ENCODE results near the gene PRDX2. TPM values are rescaled to one million over a fixed set of nuclear protein-coding genes. Genes with fewer than 3 reads are reported as not detected.

The PRDX2 gene
- polyA plus RNA-seq, 1 of the 3 experiments (the other 2 are of a cell fraction) = 341 TPM

GRCh38 chr19:12788682-12789097, 12.9 kb downstream of the PRDX2 start:
- H3K4me1 ChIP-seq (ENCODE audit: control insufficient read depth in 1 of 2, insufficient read depth in 2 of 2, low read depth in 1 of 2, low read length in 1 of 2) = peaks cover 39 to 61% of the 10 kb centered on the region in 2 experiments
- H3K9ac ChIP-seq = peak overlapping the region; percentile 66
- H3K36me3 ChIP-seq (replicated peaks in 1 of 2; ENCODE audit: control insufficient read depth in 1 of 2, insufficient read depth in 2 of 2, low read length in 1 of 2) = peaks cover 0 to 6% of the 10 kb centered on the region in 2 experiments
- DNase-seq = peak; percentile 88
- peaks cover 20% of the 10 kb centered on the region for H3K79me2 ChIP-seq (ENCODE audit: insufficient read depth)
- peak overlapping the region; percentile 96 to 97 for H3K27ac ChIP-seq (ENCODE audit: low read depth in 2 of 2, low read length in 1 of 2)
- no peaks in the 10 kb centered on the region for H3K9me3 ChIP-seq
- H3K4me3 ChIP-seq (ENCODE audit: low read depth in 2 of 2, low read length in 1 of 2) = peak overlapping the region; percentile 37 to 80; a peak in 2 of 4 replicates
- TF ChIP-seq POLR2AphosphoS5 (IDR thresholded peaks at IDR 0.05; ENCODE audit: low read depth, low read length) (peak; percentile 71), ELF1 (IDR thresholded peaks at IDR 0.05) (no peak), RAD21 (IDR thresholded peaks at IDR 0.05; ENCODE audit: low read length) (peak; percentile 17; the same call in 1 of the 2 replicates), PBX3 (IDR thresholded peaks at IDR 0.05) (peak; percentile 88), CHD2 (IDR thresholded peaks at IDR 0.05; ENCODE audit: low read length, partially characterized antibody) (peak; percentile 95), REST (IDR thresholded peaks at IDR 0.05; ENCODE audit: low read depth, low read length) (0 out of 2 replicates have a peak, but pooled peaks have one; percentile 60), RCOR1 (IDR thresholded peaks at IDR 0.05; ENCODE audit: low read length) (peak; percentile 87), MEF2A (IDR thresholded peaks at IDR 0.05; ENCODE audit: borderline replicate concordance, low read depth) (no peak), GATA2 (CRISPR knock-in tag; IDR thresholded peaks at IDR 0.05) (peak; percentile 37; the same call in 1 of the 2 replicates), JUND (IDR thresholded peaks at IDR 0.05) (no peak), USF1 (IDR thresholded peaks at IDR 0.05; ENCODE audit: borderline replicate concordance, low read depth) (no peak), IRF3 (IDR thresholded peaks at IDR 0.05; ENCODE audit: low read depth, low read length) (no peak), GABPA (IDR thresholded peaks at IDR 0.05; ENCODE audit: low read depth) (no peak), TEAD4 (IDR thresholded peaks at IDR 0.05; ENCODE audit: borderline replicate concordance, insufficient read depth) (peak; percentile 57; the same call in 1 of the 2 replicates), SMC3 (IDR thresholded peaks at IDR 0.05; ENCODE audit: low read depth, low read length) (no peak), FOXJ3 (CRISPR knock-in tag; IDR thresholded peaks at IDR 0.05) (peak; percentile 80; the same call in 1 of the 2 replicates), TCF12 (IDR thresholded peaks at IDR 0.05) (peak; percentile 92), MAX (IDR thresholded peaks at IDR 0.05; ENCODE audit: low read depth) (0 out of 2 replicates have a peak, but pooled peaks have one; percentile 66), NFIC (IDR thresholded peaks at IDR 0.05; ENCODE audit: borderline replicate concordance) (peak; percentile 94), YY1 (IDR thresholded peaks at IDR 0.05; ENCODE audit: low read depth) (no peak), EP300 (IDR thresholded peaks at IDR 0.05; ENCODE audit: borderline replicate concordance in 1 of 2, low read depth in 1 of 2, low read length in 1 of 2) (peak; percentile 64 to 85; a peak in 3 of 4 replicates)
- 3% methylated on average over 8 of the region's 12 CpGs for WGBS (ENCODE audit: low lambda C conversion rate)
- H3K27me3 ChIP-seq (ENCODE audit: insufficient read depth) = no peaks in the 10 kb centered on the region
- ChIA-PET POLR2A (interaction anchor here (0.7 to 1.1 kb wide), 4 partner anchors 10 to 66 kb away, joined by 3 to 5 read pairs (median 4); no protein-coding TSS in a partner anchor), CTCF (interaction anchor here (1.1 to 17.1 kb wide), 6 partner anchors 11 to 59 kb away, joined by 3 to 321 read pairs (median 9); no protein-coding TSS in a partner anchor)
- H3K4me2 ChIP-seq = peak overlapping the region; percentile 88
- H4K20me1 ChIP-seq (ENCODE audit: insufficient read depth) = peaks cover 17% of the 10 kb centered on the region
- H2AFZ ChIP-seq (ENCODE audit: low read depth) = peak overlapping the region; percentile 53; the same call in 1 of the 2 replicates
- H3F3A ChIP-seq (replicated peaks; ENCODE audit: insufficient read depth) = peaks cover 60% of the 10 kb centered on the region
- no peaks in the 10 kb centered on the region for H3K9me2 ChIP-seq
